ENCODE results near the gene PPFIBP1.
A peak's percentile ranks its signal among the peaks of the same experiment; 100 is the strongest.
"Not testable (repeated sequence)": the region's sequence is repeated elsewhere in the genome, so short reads cannot be mapped to it uniquely, and the experiment has no call there.

The PPFIBP1 gene

GRCh38 chr12:27703720-27704452 lies 179.9 kb downstream of the PPFIBP1 start:
- H3K27me3 Mint-ChIP-seq: no peaks in the 10 kb centered on the region
- peak; percentile 58 for DNase-seq
- no peak overlapping the region for H3K27ac Mint-ChIP-seq
- no peaks in the 10 kb centered on the region for H3K9me3 Mint-ChIP-seq
- H3K4me3 Mint-ChIP-seq: no peak overlapping the region
- no peaks in the 10 kb centered on the region for H3K36me3 Mint-ChIP-seq (ENCODE audit: low read depth)
- H3K4me1 Mint-ChIP-seq (ENCODE audit: low read depth): no peaks in the 10 kb centered on the region

- H3K36me3 Mint-ChIP-seq (ENCODE audit: low read depth): peaks cover under 1% of the 10 kb centered on the region
- no peak overlapping the region for H3K27ac Mint-ChIP-seq
- H3K27me3 Mint-ChIP-seq: no peaks in the 10 kb centered on the region
- DNase-seq: no peak
- no peak overlapping the region for H3K4me3 Mint-ChIP-seq
- H3K9me3 Mint-ChIP-seq: no peaks in the 10 kb centered on the region
- H3K4me1 Mint-ChIP-seq (ENCODE audit: low read depth): peaks cover 3% of the 10 kb centered on the region
Observed at GRCh38 chr12:27705263-27705662, 181.3 kb downstream of the PPFIBP1 start.

GRCh38 chr12:27707216-27707615 lies 183.2 kb downstream of the PPFIBP1 start:
- DNase-seq: no peak
- Mint-ChIP-seq H3K4me1 (ENCODE audit: low read depth) (peaks cover 10% of the 10 kb centered on the region), H3K27ac (no peak overlapping the region), H3K36me3 (ENCODE audit: low read depth) (peaks cover 17% of the 10 kb centered on the region), H3K4me3 (no peak overlapping the region), H3K9me3 (no peaks in the 10 kb centered on the region), H3K27me3 (no peaks in the 10 kb centered on the region)

GRCh38 chr12:27709212-27709931 lies 185.4 kb downstream of the PPFIBP1 start:
- Mint-ChIP-seq H3K4me1 (ENCODE audit: low read depth) (peaks cover 22% of the 10 kb centered on the region), H3K4me3 (peak overlapping the region; percentile 92), H3K9me3 (no peaks in the 10 kb centered on the region), H3K27me3 (no peaks in the 10 kb centered on the region), H3K27ac (no peak overlapping the region), H3K36me3 (ENCODE audit: low read depth) (peaks cover 36% of the 10 kb centered on the region)
- DNase-seq: no peak

GRCh38 chr12:27709932-27710591 lies 186.1 kb downstream of the PPFIBP1 start:
- peaks cover 41% of the 10 kb centered on the region for H3K36me3 Mint-ChIP-seq (ENCODE audit: low read depth)
- DNase-seq: peak; percentile 43
- H3K9me3 Mint-ChIP-seq: no peaks in the 10 kb centered on the region
- H3K4me3 Mint-ChIP-seq: peak overlapping the region; percentile 92
- H3K27ac Mint-ChIP-seq: peak overlapping the region; percentile 96
- peaks cover 26% of the 10 kb centered on the region for H3K4me1 Mint-ChIP-seq (ENCODE audit: low read depth)
- no peaks in the 10 kb centered on the region for H3K27me3 Mint-ChIP-seq

- H3K36me3 Mint-ChIP-seq (ENCODE audit: low read depth): peaks cover 46% of the 10 kb centered on the region
- peak within 1 kb of the TSS; percentile 96 for H3K27ac Mint-ChIP-seq
- peak; percentile 95 for DNase-seq
- no peaks in the 10 kb centered on the region for H3K27me3 Mint-ChIP-seq
- no peaks in the 10 kb centered on the region for H3K9me3 Mint-ChIP-seq
- H3K4me3 Mint-ChIP-seq: peak within 1 kb of the TSS; percentile 92
- H3K4me1 Mint-ChIP-seq (ENCODE audit: low read depth): peaks cover 26% of the 10 kb centered on the region
Observed at GRCh38 chr12:27710592-27711316, 186.7 kb downstream of the PPFIBP1 start, which contains the start of gene MRPS35. MRPS35 (plus strand) TSS chr12:27710832; CDS start chr12:27710844, 12 bp downstream.

- no peaks in the 10 kb centered on the region for H3K9me3 Mint-ChIP-seq
- H3K27me3 Mint-ChIP-seq: no peaks in the 10 kb centered on the region
- H3K4me1 Mint-ChIP-seq (ENCODE audit: low read depth): peaks cover 26% of the 10 kb centered on the region
- peaks cover 50% of the 10 kb centered on the region for H3K36me3 Mint-ChIP-seq (ENCODE audit: low read depth)
- peak overlapping the region; percentile 92 for H3K4me3 Mint-ChIP-seq
- peak overlapping the region; percentile 96 for H3K27ac Mint-ChIP-seq
- DNase-seq: no peak
Observed at GRCh38 chr12:27711317-27711682, 187.3 kb downstream of the PPFIBP1 start.

- Mint-ChIP-seq H3K27ac (peak overlapping the region; percentile 45), H3K9me3 (no peaks in the 10 kb centered on the region)
Observed at GRCh38 chr12:27711967-27712366, 188.0 kb downstream of the PPFIBP1 start.

GRCh38 chr12:27723212-27723611 lies 199.2 kb downstream of the PPFIBP1 start:
- H3K36me3 Mint-ChIP-seq (ENCODE audit: low read depth): peaks cover 80% of the 10 kb centered on the region
- DNase-seq: no peak
- no peak overlapping the region for H3K4me3 Mint-ChIP-seq
- H3K27me3 Mint-ChIP-seq: no peaks in the 10 kb centered on the region
- H3K9me3 Mint-ChIP-seq: no peaks in the 10 kb centered on the region
- peak overlapping the region; percentile 59 for H3K27ac Mint-ChIP-seq
- H3K4me1 Mint-ChIP-seq (ENCODE audit: low read depth): peaks cover 11% of the 10 kb centered on the region

More at GRCh38 chr12:27711967-27712366, 188.0 kb downstream of the PPFIBP1 start:
- Mint-ChIP-seq H3K36me3 (ENCODE audit: low read depth) (peaks cover 56% of the 10 kb centered on the region), H3K4me1 (ENCODE audit: low read depth) (peaks cover 26% of the 10 kb centered on the region), H3K27me3 (no peaks in the 10 kb centered on the region), H3K4me3 (peak overlapping the region; percentile 92)
- no peak for DNase-seq

GRCh38 chr12:27730097-27730588 lies 206.1 kb downstream of the PPFIBP1 start:
- no peaks in the 10 kb centered on the region for H3K9me3 Mint-ChIP-seq
- H3K27me3 Mint-ChIP-seq: no peaks in the 10 kb centered on the region
- H3K4me3 Mint-ChIP-seq: no peak overlapping the region
- peaks cover 3% of the 10 kb centered on the region for H3K4me1 Mint-ChIP-seq (ENCODE audit: low read depth)
- H3K27ac Mint-ChIP-seq: no peak overlapping the region
- peaks cover 81% of the 10 kb centered on the region for H3K36me3 Mint-ChIP-seq (ENCODE audit: low read depth)
- no peak for DNase-seq

GRCh38 chr12:27732281-27732680 lies 208.3 kb downstream of the PPFIBP1 start:
- no peak for DNase-seq
- Mint-ChIP-seq H3K36me3 (ENCODE audit: low read depth) (peaks cover 79% of the 10 kb centered on the region), H3K27ac (no peak overlapping the region), H3K4me1 (ENCODE audit: low read depth) (no peaks in the 10 kb centered on the region), H3K4me3 (no peak overlapping the region), H3K9me3 (no peaks in the 10 kb centered on the region), H3K27me3 (no peaks in the 10 kb centered on the region)

GRCh38 chr12:27733052-27733656 lies 209.1 kb downstream of the PPFIBP1 start:
- no peak overlapping the region for H3K27ac Mint-ChIP-seq
- no peaks in the 10 kb centered on the region for H3K4me1 Mint-ChIP-seq (ENCODE audit: low read depth)
- H3K4me3 Mint-ChIP-seq: no peak overlapping the region
- H3K27me3 Mint-ChIP-seq: no peaks in the 10 kb centered on the region
- DNase-seq: peak; percentile 45
- H3K9me3 Mint-ChIP-seq: no peaks in the 10 kb centered on the region
- H3K36me3 Mint-ChIP-seq (ENCODE audit: low read depth): peaks cover 85% of the 10 kb centered on the region

- H3K36me3 Mint-ChIP-seq (ENCODE audit: low read depth): peaks cover 82% of the 10 kb centered on the region
- no peaks in the 10 kb centered on the region for H3K9me3 Mint-ChIP-seq
- H3K4me3 Mint-ChIP-seq: no peak overlapping the region
- H3K4me1 Mint-ChIP-seq (ENCODE audit: low read depth): no peaks in the 10 kb centered on the region
- no peak for DNase-seq
- no peak overlapping the region for H3K27ac Mint-ChIP-seq
- H3K27me3 Mint-ChIP-seq: no peaks in the 10 kb centered on the region
Observed at GRCh38 chr12:27733791-27734190, 209.8 kb downstream of the PPFIBP1 start.

- H3K36me3 Mint-ChIP-seq (ENCODE audit: low read depth): peaks cover 82% of the 10 kb centered on the region
- DNase-seq; H3K27me3 Mint-ChIP-seq; H3K27ac Mint-ChIP-seq; H3K4me1 Mint-ChIP-seq (ENCODE audit: low read depth); H3K4me3 Mint-ChIP-seq; H3K9me3 Mint-ChIP-seq: not testable (repeated sequence)
Observed at GRCh38 chr12:27734321-27734720, 210.3 kb downstream of the PPFIBP1 start.
